H1 (cell line): ENCODE data around the gene TMEM45A. TPM values are rescaled to one million over a fixed set of nuclear protein-coding genes. Genes with fewer than 3 reads are reported as not detected.

Experiments
- CTCF ChIA-PET: fragments of 300-600 bp; sonication (Branson Sonifier 250); formaldehyde crosslinking; loops from one replicate; lab custom pipeline; 2021; ENCODE audit not compliant: partially characterized antibody; lab: Charles Lee
- POLR2A ChIA-PET: fragments of 300-600 bp; sonication (Branson Sonifier 250); formaldehyde crosslinking; loops from one replicate; lab custom pipeline; 2021; ENCODE audit warnings: inconsistent platforms; ENCODE audit not compliant: partially characterized antibody; lab: Charles Lee
- DNase-seq, 2 experiments: peaks; one replicate each; pipeline versions ENCODE4 v3.0.0 to v3.0.0-alpha.2; 2010 to 2022; ENCODE audit warnings: low spot score in 2 of 2, low read depth in 1 of 2, mixed read lengths in 1 of 2
- FAIRE-seq: peaks from 2 replicates; lab custom pipeline; 2011; peaks lifted over from hg19 to GRCh38; lab: Jason Lieb, UNC
- H2AFZ ChIP-seq: 2 replicates; pipeline ENCODE4 v1.8.1; 2012; ENCODE audit warnings: low read length, inconsistent platforms
- H2AK5ac ChIP-seq: 2 replicates; pipeline ENCODE4 v1.6.1; 2013; ENCODE audit warnings: low read depth, low read length
- H2BK120ac ChIP-seq: replicated peaks from 2 replicates; pipeline ENCODE3; 2013; ENCODE audit warnings: low read depth, low read length, inconsistent platforms
- H2BK12ac ChIP-seq: 2 replicates; pipeline ENCODE4 v1.6.1; 2013; ENCODE audit warnings: low read depth, low read length
- H2BK15ac ChIP-seq: 2 replicates; pipeline ENCODE4 v1.6.1; 2013; ENCODE audit warnings: low read length
- H2BK20ac ChIP-seq: 2 replicates; pipeline ENCODE4 v1.6.1; 2013; ENCODE audit warnings: low read length
- H2BK5ac ChIP-seq: 2 replicates; pipeline ENCODE4 v1.6.1; 2013; ENCODE audit warnings: low read depth, low read length
- H3K14ac ChIP-seq: 2 replicates; pipeline ENCODE4 v1.6.1; 2013; ENCODE audit warnings: inconsistent platforms; ENCODE audit not compliant: insufficient read length
- H3K18ac ChIP-seq: 2 replicates; pipeline ENCODE4 v1.6.1; 2013; ENCODE audit warnings: low read length; ENCODE audit errors: extremely low read depth
- H3K23ac ChIP-seq: 2 replicates; pipeline ENCODE4 v1.6.1; 2013; ENCODE audit warnings: inconsistent platforms; ENCODE audit not compliant: insufficient read length
- H3K23me2 ChIP-seq: 2 replicates; pipeline ENCODE4 v1.6.1; 2013; ENCODE audit warnings: low read depth, low read length
- H3K27ac ChIP-seq: 2 replicates; pipeline ENCODE4 v1.6.1; 2011; ENCODE audit warnings: low read depth, low read length, inconsistent platforms
- H3K27me3 ChIP-seq, 4 experiments: replicated peaks in 1 of 4; 1 replicate in 1 of 4; 2 replicates in 3 of 4; pipeline versions ENCODE4 v1.6.1 to v1.8.1; 2011 to 2013; ENCODE audit warnings: low read length in 3 of 4, mild to moderate bottlenecking in 3 of 4, inconsistent platforms in 2 of 4, mixed read lengths in 2 of 4, moderate library complexity in 1 of 4; ENCODE audit not compliant: control insufficient read depth in 3 of 4, insufficient read depth in 3 of 4; ENCODE audit errors: extremely low read depth in 1 of 4
- H3K36me3 ChIP-seq, 4 experiments: 2 replicates each; pipeline versions ENCODE4 v1.6.1 to v1.8.1; 2011 to 2013; ENCODE audit warnings: mild to moderate bottlenecking in 4 of 4, low read length in 3 of 4, moderate library complexity in 2 of 4, control low read depth in 1 of 4, inconsistent platforms in 1 of 4; ENCODE audit not compliant: insufficient read depth in 4 of 4, control insufficient read depth in 2 of 4
- H3K4ac ChIP-seq: replicated peaks from 2 replicates; pipeline ENCODE3; 2013; ENCODE audit warnings: low read length, low read depth, mixed read lengths, inconsistent platforms; ENCODE audit not compliant: insufficient read length
- H3K4me1 ChIP-seq, 4 experiments: replicated peaks in 1 of 4; 1 replicate in 1 of 4; 2 replicates in 3 of 4; pipeline versions ENCODE4 v1.6.1 to v1.8.1; 2011 to 2013; ENCODE audit warnings: low read length in 3 of 4, inconsistent platforms in 2 of 4, mixed read lengths in 1 of 4; ENCODE audit not compliant: insufficient read depth in 4 of 4, control insufficient read depth in 3 of 4
- H3K4me2 ChIP-seq, 2 experiments: 2 replicates each; pipeline versions ENCODE4 v1.6.1 to v1.8.1; 2011 to 2013; ENCODE audit warnings: low read depth in 2 of 2, low read length in 2 of 2, control low read depth in 1 of 2, inconsistent platforms in 1 of 2, mild to moderate bottlenecking in 1 of 2; ENCODE audit not compliant: insufficient read depth in 1 of 2
- H3K4me3 ChIP-seq, 4 experiments: fragments of 200-600, 300-600 bp in 1 of 4; sonication (generic), shearing (Covaris generic), sonication (Bioruptor Twin) in 1 of 4; 2 replicates each; pipeline versions ENCODE4 v1.5.1 to v1.8.1; 2011 to 2016; ENCODE audit warnings: low read length in 4 of 4, low read depth in 3 of 4, control low read depth in 2 of 4, inconsistent platforms in 2 of 4, mild to moderate bottlenecking in 2 of 4, mixed read lengths in 1 of 4, moderate library complexity in 1 of 4; ENCODE audit not compliant: insufficient read depth in 2 of 4; ENCODE audit errors: extremely low read depth in 1 of 4
- H3K56ac ChIP-seq: replicated peaks from 2 replicates; pipeline ENCODE3; 2013; ENCODE audit warnings: low read depth, mild to moderate bottlenecking, mixed read lengths, low read length, inconsistent platforms; ENCODE audit not compliant: insufficient read length
- H3K79me1 ChIP-seq: 2 replicates; pipeline ENCODE4 v1.6.1; 2013; ENCODE audit warnings: low read depth, low read length, control low read depth
- H3K79me2 ChIP-seq, 2 experiments: 2 replicates each; pipeline versions ENCODE4 v1.6.1 to v1.8.1; 2012 to 2013; ENCODE audit warnings: low read length in 2 of 2, mild to moderate bottlenecking in 2 of 2, inconsistent platforms in 1 of 2; ENCODE audit not compliant: insufficient read depth in 2 of 2, control insufficient read depth in 1 of 2
- H3K9ac ChIP-seq, 4 experiments: replicated peaks in 1 of 4; 1 replicate in 1 of 4; 2 replicates in 3 of 4; pipeline versions ENCODE4 v1.6.1 to v1.8.1; 2011 to 2013; ENCODE audit warnings: low read depth in 3 of 4, low read length in 3 of 4, control low read depth in 2 of 4, mild to moderate bottlenecking in 2 of 4, moderate library complexity in 2 of 4, inconsistent platforms in 1 of 4; ENCODE audit errors: extremely low read depth in 1 of 4
- H3K9me3 ChIP-seq, 2 experiments: 2 replicates each; pipeline versions ENCODE4 v1.6.1 to v1.8.1; 2012 to 2013; ENCODE audit warnings: mild to moderate bottlenecking in 2 of 2, moderate library complexity in 2 of 2, control low read depth in 1 of 2, inconsistent platforms in 1 of 2, low read depth in 1 of 2, low read length in 1 of 2, mixed read lengths in 1 of 2; ENCODE audit not compliant: insufficient read depth in 2 of 2
- H4K20me1 ChIP-seq, 2 experiments: replicated peaks in 1 of 2; 2 replicates each; pipeline versions ENCODE3 to v1.8.1; 2011 to 2013; ENCODE audit warnings: inconsistent platforms in 2 of 2, low read length in 2 of 2, mild to moderate bottlenecking in 1 of 2; ENCODE audit not compliant: insufficient read depth in 2 of 2, control insufficient read depth in 1 of 2
- H4K5ac ChIP-seq: 2 replicates; pipeline ENCODE4 v1.6.1; 2013; ENCODE audit warnings: low read length, low read depth, mixed read lengths, inconsistent platforms; ENCODE audit not compliant: insufficient read length
- H4K8ac ChIP-seq: 2 replicates; pipeline ENCODE4 v1.8.0; 2013; ENCODE audit warnings: mild to moderate bottlenecking, moderate library complexity, low read length, inconsistent platforms; ENCODE audit not compliant: insufficient read depth; ENCODE audit errors: extremely low read depth
- H4K91ac ChIP-seq: replicated peaks from 2 replicates; pipeline ENCODE3; 2013; ENCODE audit warnings: low read length, mixed read lengths, inconsistent platforms; ENCODE audit not compliant: insufficient read length
- CTCF ChIP-seq, 3 experiments: IDR thresholded peaks; 1 replicate in 2 of 3; 2 replicates in 1 of 3; pipeline versions ENCODE4 v1.5.1 to v1.6.1; 2011; ENCODE audit warnings: low read length in 3 of 3, mild to moderate bottlenecking in 3 of 3, inconsistent platforms in 2 of 3, low read depth in 1 of 3, moderate library complexity in 1 of 3; ENCODE audit not compliant: insufficient read depth in 1 of 3; ENCODE audit errors: control extremely low read depth in 1 of 3
- RAD21 ChIP-seq, 2 experiments: IDR thresholded peaks in 1 of 2; conservative IDR thresholded peaks in 1 of 2; 2 replicates each; pipeline ENCODE4 v1.6.1; 2011; ENCODE audit warnings: low read depth in 2 of 2, low read length in 2 of 2, improper control_type of control experiment in 1 of 2, inconsistent platforms in 1 of 2, mild to moderate bottlenecking in 1 of 2, moderate library complexity in 1 of 2
- SP4 ChIP-seq: IDR thresholded peaks from 2 replicates; pipeline ENCODE4 v1.6.1; 2012; ENCODE audit warnings: low read length, inconsistent platforms
- WGBS, 2 experiments: shearing (Covaris generic) in 1 of 2; methylation state at CpG; one replicate each; pipeline versions ENCODE4 v1.1.6 to v1.1.7; 2013 to 2015; ENCODE audit warnings: low lambda C conversion rate in 2 of 2, mixed read lengths in 2 of 2, inconsistent platforms in 1 of 2, low coverage in 1 of 2, missing lambda C conversion rate in 1 of 2; ENCODE audit not compliant: insufficient replicate concordance in 2 of 2, insufficient coverage in 1 of 2, insufficient read length in 1 of 2; ENCODE audit errors: extremely low coverage in 1 of 2, missing lambda C conversion rate in 1 of 2; 5-methylcytosine and 5-hydroxymethylcytosine counted together
- polyA plus RNA-seq, 7 experiments: library from polyadenylated mRNA; depleted of rRNA in 3 of 7; stranded (reverse) in 5 of 7; unstranded in 2 of 7; fragments of >200 nt in 5 of 7; fragments of 200-250 nt in 2 of 7; gene quantifications; 1 replicate in 5 of 7; 2 replicates in 1 of 7; 4 replicates in 1 of 7; pipeline versions ENCODE4 v1.2.1 to v1.2.3, GENCODE V29; 2011 to 2013; ENCODE audit warnings: missing spikeins in 2 of 7, mixed read lengths in 2 of 7
- total RNA-seq: library from RNA; stranded (reverse); fragmentation: NEBNext Ultra II Directional; extraction: Animal tissue kit (Norgen Biotek cat#: 25700); gene quantifications from 2 replicates; pipeline ENCODE4 v1.2.1, GENCODE V29; 2021

TMEM45A gene
- total and polyA plus RNA-seq, 2 of the 8 experiments (the other 6 are each of a cell fraction or from before 2014, with no cell fraction given), result 12.9 to 14.2 TPM

- no peak overlapping the region for H2BK15ac ChIP-seq
- no peak overlapping the region for H3K23ac ChIP-seq
- no peak overlapping the region for H4K91ac ChIP-seq
- no peaks in the 10 kb centered on the region for H4K20me1 ChIP-seq
- no peak overlapping the region for H3K14ac ChIP-seq
- H3K27me3 ChIP-seq, result no peaks in the 10 kb centered on the region; a peak in 1 of 7 replicates
- no peak overlapping the region for H3K27ac ChIP-seq
- 40% methylated on average over 2 of the region's 3 CpGs; no CpG with 5 or more reads in 1 of the 2 experiments for WGBS, 2 experiments
- H3K4me3 ChIP-seq, result no peak overlapping the region
- H3K4ac ChIP-seq, result no peak overlapping the region
- no peak overlapping the region for H3K9ac ChIP-seq
- H2AFZ ChIP-seq, result 0 out of 2 replicates have a peak overlapping the region, but pooled peaks have one; percentile 45
- no peak overlapping the region for H2BK120ac ChIP-seq
- H3K23me2 ChIP-seq, result no peaks in the 10 kb centered on the region
- no peaks in the 10 kb centered on the region for H3K79me1 ChIP-seq
- H3K56ac ChIP-seq, result no peak overlapping the region
- no peak overlapping the region for H3K4me2 ChIP-seq
- CTCF ChIA-PET, result interaction anchor here (0.5 to 15.5 kb wide), 53 partner anchors 11 to 739 kb away, joined by 3 to 229 read pairs (median 3); partner anchors contain the start of genes LNP1, NIT2 and TOMM70
- no peak overlapping the region for H2BK5ac ChIP-seq
- POLR2A ChIA-PET, result no interaction called here
- no peak overlapping the region for H2BK20ac ChIP-seq
- H3K18ac ChIP-seq, result no peak overlapping the region
- no peak overlapping the region for H2BK12ac ChIP-seq
- TF ChIP-seq SP4, result no peak
- TF ChIP-seq RAD21 (IDR thresholded peaks at IDR 0.05 in 1 of 2, conservative IDR thresholded peaks at IDR 0.05 in 1 of 2; ENCODE audit: low read depth in 2 of 2, low read length in 2 of 2), result peak; percentile 95 to 98
- TF ChIP-seq CTCF (IDR thresholded peaks at IDR 0.05; ENCODE audit: control extremely low read depth in 1 of 3, insufficient read depth in 1 of 3, low read depth in 1 of 3, low read length in 3 of 3), result peak in 2 of 3 experiments; percentile 79 to 80; a peak in 3 of 4 replicates
- H3K36me3 ChIP-seq, result peaks cover 0 to 3% (median 0%) of the 10 kb centered on the region in 4 experiments; a peak in 1 of 8 replicates
- no peak overlapping the region for H4K5ac ChIP-seq
- no peak overlapping the region for H4K8ac ChIP-seq
- H3K79me2 ChIP-seq, result no peaks in the 10 kb centered on the region
- H2AK5ac ChIP-seq, result no peak overlapping the region
- peaks cover 11 to 15% of the 10 kb centered on the region in 2 experiments; a peak in 3 of 4 replicates for H3K9me3 ChIP-seq
- FAIRE-seq, result peak; percentile 90
- no peak for DNase-seq
- no peaks in the 10 kb centered on the region for H3K4me1 ChIP-seq
Observed at GRCh38 chr3:100463002-100463401, 29.4 kb upstream of the TMEM45A start.
